Ovary (tissue), 3 donors: ENCODE measurements around the gene ZBTB7B.

ENCODE experiments used
- EP300 ChIP-seq: sonication (generic); formaldehyde crosslinking; IDR thresholded peaks from one replicate; pipeline ENCODE4 v1.6.1; 2017; ENCODE audit warnings: antibody characterized with exemption
- POLR2A ChIP-seq: fragments of 450-650 bp; IDR thresholded peaks from one replicate; pipeline ENCODE4 v1.6.1; 2017; ENCODE audit warnings: antibody characterized with exemption, mild to moderate bottlenecking, moderate library complexity
- TF ChIP-seq, protein P1 (sequence below), 3 donors: fragments of 450-650 bp in 2 of 3; fragments of 200-600 bp in 1 of 3; IDR thresholded peaks; one replicate each; pipeline versions ENCODE4 v1.5.1 to v1.8.0; 2016 to 2022; ENCODE audit warnings: antibody characterized with exemption in 3 of 3, mild to moderate bottlenecking in 1 of 3
- donor health status: DM: no; HTN: no; CAD: no.

DNA sequence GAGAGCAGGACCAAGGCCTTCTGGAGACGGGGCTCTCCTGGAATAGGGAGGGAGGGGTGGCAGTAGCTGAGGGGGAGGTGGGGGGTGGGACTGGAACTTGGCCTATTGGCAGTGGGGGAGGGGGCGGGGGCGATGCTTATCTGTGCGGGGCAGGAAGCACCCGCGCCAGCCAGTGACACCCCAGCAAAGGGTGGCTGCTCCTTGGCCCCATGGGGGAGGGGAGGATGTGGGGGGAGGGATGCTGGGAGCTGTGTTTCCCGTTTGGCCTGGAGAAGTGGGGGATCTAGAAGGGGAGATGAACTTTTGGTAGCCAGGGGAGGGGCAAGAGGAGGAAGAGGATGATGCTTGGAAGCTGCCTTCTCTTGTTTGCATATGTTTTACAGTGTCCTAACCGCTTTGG, 11.0 kb downstream of the ZBTB7B start:
- TF ChIP-seq, protein P1, sequence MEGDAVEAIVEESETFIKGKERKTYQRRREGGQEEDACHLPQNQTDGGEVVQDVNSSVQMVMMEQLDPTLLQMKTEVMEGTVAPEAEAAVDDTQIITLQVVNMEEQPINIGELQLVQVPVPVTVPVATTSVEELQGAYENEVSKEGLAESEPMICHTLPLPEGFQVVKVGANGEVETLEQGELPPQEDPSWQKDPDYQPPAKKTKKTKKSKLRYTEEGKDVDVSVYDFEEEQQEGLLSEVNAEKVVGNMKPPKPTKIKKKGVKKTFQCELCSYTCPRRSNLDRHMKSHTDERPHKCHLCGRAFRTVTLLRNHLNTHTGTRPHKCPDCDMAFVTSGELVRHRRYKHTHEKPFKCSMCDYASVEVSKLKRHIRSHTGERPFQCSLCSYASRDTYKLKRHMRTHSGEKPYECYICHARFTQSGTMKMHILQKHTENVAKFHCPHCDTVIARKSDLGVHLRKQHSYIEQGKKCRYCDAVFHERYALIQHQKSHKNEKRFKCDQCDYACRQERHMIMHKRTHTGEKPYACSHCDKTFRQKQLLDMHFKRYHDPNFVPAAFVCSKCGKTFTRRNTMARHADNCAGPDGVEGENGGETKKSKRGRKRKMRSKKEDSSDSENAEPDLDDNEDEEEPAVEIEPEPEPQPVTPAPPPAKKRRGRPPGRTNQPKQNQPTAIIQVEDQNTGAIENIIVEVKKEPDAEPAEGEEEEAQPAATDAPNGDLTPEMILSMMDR (IDR thresholded peaks at IDR 0.05), result no peak
- TF ChIP-seq POLR2A (no peak), EP300 (no peak)
